H9 (cell line): Measurements from ENCODE around the gene YES1. TPM values are rescaled to one million over a fixed set of nuclear protein-coding genes. Genes with fewer than 3 reads are reported as not detected.

Source experiments
- DNase-seq: peaks from one replicate; pipeline ENCODE4 v3.0.0-alpha.2; 2017
- H2AFZ ChIP-seq: one replicate; pipeline ENCODE4 v1.6.1; 2013; ENCODE audit warnings: mild to moderate bottlenecking, low read length, control low read depth, moderate library complexity
- H2AK5ac ChIP-seq: 2 replicates; pipeline ENCODE4 v1.6.1; 2013; ENCODE audit warnings: low read length, control low read depth, mixed read lengths; ENCODE audit not compliant: insufficient read length
- H2BK120ac ChIP-seq: one replicate; pipeline ENCODE4 v1.6.1; 2013; ENCODE audit warnings: low read depth, mild to moderate bottlenecking, low read length, control low read depth, inconsistent platforms; ENCODE audit not compliant: poor library complexity, severe bottlenecking
- H2BK12ac ChIP-seq: 2 replicates; pipeline ENCODE4 v1.6.1; 2013; ENCODE audit warnings: low read length, control low read depth, mixed read lengths, low read depth; ENCODE audit not compliant: insufficient read length
- H2BK15ac ChIP-seq: 2 replicates; pipeline ENCODE4 v1.6.1; 2013; ENCODE audit warnings: low read depth, low read length, control low read depth
- H2BK20ac ChIP-seq: one replicate; pipeline ENCODE4 v1.6.1; 2013; ENCODE audit warnings: low read depth, mild to moderate bottlenecking, low read length, control low read depth, inconsistent platforms; ENCODE audit not compliant: poor library complexity, severe bottlenecking
- H2BK5ac ChIP-seq: 2 replicates; pipeline ENCODE4 v1.6.1; 2013; ENCODE audit warnings: low read length, control low read depth, mixed read lengths; ENCODE audit not compliant: insufficient read length
- H3K14ac ChIP-seq: 2 replicates; pipeline ENCODE4 v1.6.1; 2013; ENCODE audit warnings: low read length, control low read depth; ENCODE audit not compliant: insufficient read depth
- H3K18ac ChIP-seq: 2 replicates; pipeline ENCODE4 v1.6.1; 2013; ENCODE audit warnings: low read depth, mild to moderate bottlenecking, mixed read lengths, low read length, control low read depth; ENCODE audit not compliant: insufficient read length
- H3K23ac ChIP-seq: 2 replicates; pipeline ENCODE4 v1.6.1; 2013; ENCODE audit warnings: low read length, control low read depth, mixed read lengths, low read depth; ENCODE audit not compliant: insufficient read length
- H3K23me2 ChIP-seq: 2 replicates; pipeline ENCODE4 v1.6.1; 2013; ENCODE audit warnings: low read depth, mild to moderate bottlenecking, mixed read lengths, low read length, control low read depth; ENCODE audit not compliant: insufficient read length, poor library complexity, severe bottlenecking
- H3K27ac ChIP-seq: 2 replicates; pipeline ENCODE4 v1.5.1; 2013; ENCODE audit warnings: low read length, control low read depth, mixed read lengths, low read depth; ENCODE audit not compliant: insufficient read length
- H3K27me3 ChIP-seq: 2 replicates; pipeline ENCODE4 v1.6.1; 2013; ENCODE audit warnings: low read length, control low read depth, inconsistent platforms; ENCODE audit not compliant: insufficient read depth
- H3K4ac ChIP-seq: 2 replicates; pipeline ENCODE4 v1.6.1; 2013; ENCODE audit warnings: low read depth, mild to moderate bottlenecking, control low read depth, inconsistent platforms, low read length, moderate library complexity
- H3K4me1 ChIP-seq: 2 replicates; pipeline ENCODE4 v1.6.1; 2013; ENCODE audit warnings: low read length, control low read depth, inconsistent platforms; ENCODE audit not compliant: insufficient read depth
- H3K4me2 ChIP-seq: 2 replicates; pipeline ENCODE4 v1.6.1; 2013; ENCODE audit warnings: low read length, control low read depth, mixed read lengths; ENCODE audit not compliant: insufficient read length, insufficient read depth
- H3K56ac ChIP-seq: 2 replicates; pipeline ENCODE4 v1.6.1; 2013; ENCODE audit warnings: low read depth, mild to moderate bottlenecking, mixed read lengths, low read length, control low read depth; ENCODE audit not compliant: insufficient read length
- H3K79me1 ChIP-seq: 2 replicates; pipeline ENCODE4 v1.6.1; 2013; ENCODE audit warnings: low read depth, mild to moderate bottlenecking, moderate library complexity, low read length, control low read depth, inconsistent platforms; ENCODE audit not compliant: insufficient read depth, poor library complexity, severe bottlenecking
- H3K79me2 ChIP-seq: 2 replicates; pipeline ENCODE4 v1.6.1; 2013; ENCODE audit warnings: low read length, control low read depth, inconsistent platforms; ENCODE audit not compliant: insufficient read depth
- H3K9ac ChIP-seq: 2 replicates; pipeline ENCODE4 v1.6.1; 2013; ENCODE audit warnings: low read length, control low read depth, mixed read lengths; ENCODE audit not compliant: insufficient read length; ENCODE audit errors: extremely low read depth
- H3K9me3 ChIP-seq: one replicate; pipeline ENCODE4 v1.6.1; 2013; ENCODE audit warnings: low read depth, low read length, inconsistent platforms; ENCODE audit not compliant: control insufficient read depth
- H3T11ph ChIP-seq: one replicate; pipeline ENCODE4 v1.6.1; 2013; ENCODE audit warnings: mild to moderate bottlenecking, low read length, control low read depth, inconsistent platforms
- H4K20me1 ChIP-seq: one replicate; pipeline ENCODE4 v1.6.1; 2013; ENCODE audit not compliant: control insufficient read depth, insufficient read length, insufficient read depth
- H4K5ac ChIP-seq: 2 replicates; pipeline ENCODE4 v1.6.1; 2013; ENCODE audit warnings: low read depth, mild to moderate bottlenecking, mixed read lengths, low read length, control low read depth; ENCODE audit not compliant: insufficient read length
- H4K8ac ChIP-seq: replicated peaks from 2 replicates; pipeline ENCODE4 v1.6.1; 2013; ENCODE audit warnings: low read length, control low read depth, mixed read lengths, low read depth; ENCODE audit not compliant: insufficient read length
- H4K91ac ChIP-seq: 2 replicates; pipeline ENCODE4 v1.6.1; 2013; ENCODE audit warnings: low read depth, mild to moderate bottlenecking, moderate library complexity, mixed read lengths, low read length, control low read depth; ENCODE audit not compliant: insufficient read length
- H3K27ac Mint-ChIP-seq, 3 experiments: 2 replicates in 2 of 3; 3 replicates in 1 of 3; pipeline ENCODE4 v1.8.0; 2020 to 2021; ENCODE audit warnings: mixed read lengths in 3 of 3, mild to moderate bottlenecking in 1 of 3, moderate library complexity in 1 of 3
- H3K27me3 Mint-ChIP-seq: 2 replicates; pipeline ENCODE4 v1.8.0; 2021; ENCODE audit warnings: low read depth, mild to moderate bottlenecking, moderate library complexity, mixed read lengths
- H3K36me3 Mint-ChIP-seq, 3 experiments: 2 replicates in 2 of 3; 3 replicates in 1 of 3; pipeline ENCODE4 v1.8.0; 2020 to 2021; ENCODE audit warnings: low read depth in 3 of 3, mixed read lengths in 3 of 3; ENCODE audit not compliant: insufficient read depth in 1 of 3
- H3K4me1 Mint-ChIP-seq, 2 experiments: 2 replicates each; pipeline ENCODE4 v1.8.0; 2020; ENCODE audit warnings: mixed read lengths in 2 of 2
- H3K4me3 Mint-ChIP-seq, 2 experiments: 2 replicates in 1 of 2; 3 replicates in 1 of 2; pipeline ENCODE4 v1.8.0; 2020 to 2021; ENCODE audit warnings: mild to moderate bottlenecking in 2 of 2, mixed read lengths in 2 of 2, moderate library complexity in 1 of 2
- H3K9me3 Mint-ChIP-seq, 2 experiments: 2 replicates in 1 of 2; 3 replicates in 1 of 2; pipeline ENCODE4 v1.8.0; 2020; ENCODE audit warnings: mild to moderate bottlenecking in 2 of 2, mixed read lengths in 2 of 2, moderate library complexity in 1 of 2
- WGBS: extraction: QIAGEN DNeasy Blood & Tissue Kit; methylation state at CpG from one replicate; pipeline ENCODE4 v1.1.7; 2013; ENCODE audit warnings: missing lambda C conversion rate, low lambda C conversion rate, mixed read lengths; ENCODE audit not compliant: insufficient read length; ENCODE audit errors: extremely low coverage; 5-methylcytosine and 5-hydroxymethylcytosine counted together
- total RNA-seq: library from RNA; stranded (reverse); gene quantifications from 2 replicates; pipeline ENCODE4 v1.2.1, GENCODE V29; 2021
- TF ChIP-seq, protein P1 (sequence below): fragments of 200-600 bp; sonication (generic); conservative IDR thresholded peaks from 3 replicates; pipeline ENCODE4 v1.8.0; 2021; ENCODE audit warnings: antibody characterized with exemption, mild to moderate bottlenecking

Gene YES1
- total RNA-seq, 1 experiment from 2014 or later, result 86.9 TPM

DNA sequence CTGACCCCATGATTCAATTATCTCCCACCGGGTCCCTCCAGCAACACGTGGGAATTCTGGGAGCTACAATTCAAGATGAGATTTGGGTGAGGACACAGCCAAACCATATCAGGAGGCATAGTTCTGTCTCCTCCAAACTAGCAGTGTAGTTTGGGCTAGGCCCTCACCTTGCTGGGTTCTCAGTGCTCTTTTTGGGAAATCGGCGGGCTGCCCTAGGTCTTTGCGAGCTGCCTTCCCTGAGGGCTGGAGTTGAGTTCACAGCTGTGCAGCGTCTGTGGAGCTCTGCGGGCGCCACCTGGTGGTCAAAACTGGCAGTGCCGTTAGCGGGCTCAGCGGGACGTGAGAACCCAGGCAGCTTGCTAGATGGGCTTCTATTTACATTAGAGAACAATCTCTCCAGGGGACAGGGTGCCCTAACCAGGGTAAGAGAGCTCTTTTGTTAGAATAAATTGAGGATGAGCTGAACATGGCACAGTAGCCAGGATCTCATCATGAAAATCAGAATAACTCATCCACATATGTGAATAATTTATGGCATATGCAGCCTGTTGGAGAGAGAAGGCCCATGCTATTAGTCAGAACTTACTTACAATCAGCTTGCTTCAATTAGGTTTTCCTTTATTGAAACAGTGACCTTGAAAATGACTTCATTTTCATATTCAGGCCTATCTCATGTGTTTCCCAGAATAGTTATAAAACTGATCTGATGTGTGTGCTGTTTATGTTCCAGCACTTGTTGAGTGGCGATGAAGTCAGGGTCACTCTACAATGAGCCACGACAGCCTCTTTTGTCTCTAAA is 27.4 kb upstream of the YES1 start:
- WGBS, result no CpG with 5 or more reads among the region's 14 CpGs
- Histone ChIP-seq H3T11ph (no peak overlapping the region), H2BK15ac (no peak overlapping the region), H3K18ac (no peak overlapping the region), H4K20me1 (peaks cover 3% of the 10 kb centered on the region), H3K23me2 (no peaks in the 10 kb centered on the region), H2BK20ac (no peak overlapping the region), H2AK5ac (no peak overlapping the region), H2AFZ (no peak overlapping the region), H2BK12ac (no peak overlapping the region), H3K27me3 (peaks cover 30% of the 10 kb centered on the region), H3K4ac (no peak overlapping the region), H3K9ac (no peak overlapping the region), H3K79me1 (no peaks in the 10 kb centered on the region), H4K91ac (no peak overlapping the region), H3K27ac (no peak overlapping the region), H3K4me1 (no peaks in the 10 kb centered on the region), H3K14ac (no peak overlapping the region), H4K8ac (no peak overlapping the region), H2BK5ac (no peak overlapping the region), H3K9me3 (no peaks in the 10 kb centered on the region), H3K4me2 (no peak overlapping the region), H3K79me2 (no peaks in the 10 kb centered on the region), H3K56ac (no peak overlapping the region), H2BK120ac (no peak overlapping the region), H3K23ac (no peak overlapping the region), H4K5ac (no peak overlapping the region)
- H3K4me1 Mint-ChIP-seq, result peaks cover 3 to 6% of the 10 kb centered on the region in 2 experiments
- DNase-seq, result peak; percentile 92
- H3K9me3 Mint-ChIP-seq, result no peaks in the 10 kb centered on the region; a peak in 1 of 5 replicates
- no peak overlapping the region for H3K4me3 Mint-ChIP-seq
- TF ChIP-seq, protein P1, sequence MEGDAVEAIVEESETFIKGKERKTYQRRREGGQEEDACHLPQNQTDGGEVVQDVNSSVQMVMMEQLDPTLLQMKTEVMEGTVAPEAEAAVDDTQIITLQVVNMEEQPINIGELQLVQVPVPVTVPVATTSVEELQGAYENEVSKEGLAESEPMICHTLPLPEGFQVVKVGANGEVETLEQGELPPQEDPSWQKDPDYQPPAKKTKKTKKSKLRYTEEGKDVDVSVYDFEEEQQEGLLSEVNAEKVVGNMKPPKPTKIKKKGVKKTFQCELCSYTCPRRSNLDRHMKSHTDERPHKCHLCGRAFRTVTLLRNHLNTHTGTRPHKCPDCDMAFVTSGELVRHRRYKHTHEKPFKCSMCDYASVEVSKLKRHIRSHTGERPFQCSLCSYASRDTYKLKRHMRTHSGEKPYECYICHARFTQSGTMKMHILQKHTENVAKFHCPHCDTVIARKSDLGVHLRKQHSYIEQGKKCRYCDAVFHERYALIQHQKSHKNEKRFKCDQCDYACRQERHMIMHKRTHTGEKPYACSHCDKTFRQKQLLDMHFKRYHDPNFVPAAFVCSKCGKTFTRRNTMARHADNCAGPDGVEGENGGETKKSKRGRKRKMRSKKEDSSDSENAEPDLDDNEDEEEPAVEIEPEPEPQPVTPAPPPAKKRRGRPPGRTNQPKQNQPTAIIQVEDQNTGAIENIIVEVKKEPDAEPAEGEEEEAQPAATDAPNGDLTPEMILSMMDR, result peak; percentile 99
- no peaks in the 10 kb centered on the region for H3K36me3 Mint-ChIP-seq
- no peak overlapping the region for H3K27ac Mint-ChIP-seq
- H3K27me3 Mint-ChIP-seq, result peaks cover 92% of the 10 kb centered on the region
